ENCODE results near the gene AFAP1. TPM values are rescaled to one million over a fixed set of nuclear protein-coding genes. Genes with fewer than 3 reads are reported as not detected.

The AFAP1 gene
- total and polyA plus RNA-seq, 2 of the 8 experiments (the other 6 are each of a cell fraction or from before 2014, with no cell fraction given), result 3.6 to 18.2 TPM

DNA sequence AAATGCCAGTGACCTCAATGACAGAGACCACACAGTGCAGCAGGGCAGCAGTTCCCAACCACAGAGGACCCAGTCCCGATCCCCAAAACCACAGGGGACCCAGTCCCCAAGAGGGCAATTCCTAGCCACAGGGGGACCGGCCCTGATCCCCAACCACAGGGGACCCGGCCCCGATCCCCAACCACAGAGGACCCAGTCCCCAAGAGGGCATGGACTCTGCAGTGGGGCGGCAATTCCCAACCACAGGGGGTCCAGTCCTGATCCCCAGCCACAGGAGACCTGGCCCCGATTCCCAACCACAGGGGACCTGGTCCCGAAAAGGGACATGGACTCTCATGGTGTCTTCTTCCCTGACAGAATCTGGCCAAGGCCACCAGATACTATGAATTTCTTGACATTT is 136.3 kb downstream of the AFAP1 start:
- H4K8ac ChIP-seq (ENCODE audit: extremely low read depth, insufficient read depth, low read length), result no peak overlapping the region
- H2BK15ac ChIP-seq (ENCODE audit: low read length), result 0 out of 2 replicates have a peak overlapping the region, but pooled peaks have one; percentile 54
- no peak overlapping the region for H2BK120ac ChIP-seq (replicated peaks; ENCODE audit: low read depth, low read length)
- ChIA-PET POLR2A (ENCODE audit: partially characterized antibody) (interaction anchor here (1.5 kb wide), 1 partner anchor 185 kb away, joined by 4 read pairs; no protein-coding TSS in a partner anchor), CTCF (ENCODE audit: partially characterized antibody) (interaction anchor here (0.6 to 11.1 kb wide), 21 partner anchors 18 to 700 kb away, joined by 3 to 180 read pairs (median 6); no protein-coding TSS in a partner anchor)
- no peak overlapping the region for H4K91ac ChIP-seq (replicated peaks; ENCODE audit: insufficient read length, low read length)
- H3K4me2 ChIP-seq (ENCODE audit: insufficient read depth in 1 of 2, low read depth in 2 of 2, low read length in 2 of 2), result no peak overlapping the region
- no peak overlapping the region for H3K4me3 ChIP-seq (ENCODE audit: extremely low read depth in 1 of 4, insufficient read depth in 2 of 4, low read depth in 3 of 4, low read length in 4 of 4)
- H3K9ac ChIP-seq (replicated peaks in 1 of 4; ENCODE audit: extremely low read depth in 1 of 4, low read depth in 3 of 4, low read length in 3 of 4), result no peak overlapping the region
- no peak overlapping the region for H3K18ac ChIP-seq (ENCODE audit: extremely low read depth, low read length)
- no peak overlapping the region for H3K27ac ChIP-seq (ENCODE audit: low read depth, low read length)
- no peak overlapping the region for H3K56ac ChIP-seq (replicated peaks; ENCODE audit: insufficient read length, low read depth, low read length)
- no peak overlapping the region for H2AFZ ChIP-seq (ENCODE audit: low read length)
- no peaks in the 10 kb centered on the region for H3K23me2 ChIP-seq (ENCODE audit: low read depth, low read length)
- H3K14ac ChIP-seq (ENCODE audit: insufficient read length), result no peak overlapping the region
- TF ChIP-seq YY1 (IDR thresholded peaks at IDR 0.05; ENCODE audit: low read depth, low read length), result no peak
- TF ChIP-seq, protein P1, sequence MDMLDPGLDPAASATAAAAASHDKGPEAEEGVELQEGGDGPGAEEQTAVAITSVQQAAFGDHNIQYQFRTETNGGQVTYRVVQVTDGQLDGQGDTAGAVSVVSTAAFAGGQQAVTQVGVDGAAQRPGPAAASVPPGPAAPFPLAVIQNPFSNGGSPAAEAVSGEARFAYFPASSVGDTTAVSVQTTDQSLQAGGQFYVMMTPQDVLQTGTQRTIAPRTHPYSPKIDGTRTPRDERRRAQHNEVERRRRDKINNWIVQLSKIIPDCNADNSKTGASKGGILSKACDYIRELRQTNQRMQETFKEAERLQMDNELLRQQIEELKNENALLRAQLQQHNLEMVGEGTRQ (IDR thresholded peaks at IDR 0.05; ENCODE audit: low read length), result no peak
- no peak for TF ChIP-seq CBX8 (IDR thresholded peaks at IDR 0.05; ENCODE audit: borderline replicate concordance, low read depth, low read length)
- no peak for TF ChIP-seq KDM5A (IDR thresholded peaks at IDR 0.05; ENCODE audit: low read length)
- H3K36me3 ChIP-seq (ENCODE audit: control insufficient read depth in 2 of 4, insufficient read depth in 4 of 4, low read length in 3 of 4), result peaks cover 0 to 7% (median 4%) of the 10 kb centered on the region in 4 experiments; a peak in 6 of 8 replicates
- H2BK12ac ChIP-seq (ENCODE audit: low read depth, low read length), result no peak overlapping the region
- no peak overlapping the region for H2BK5ac ChIP-seq (ENCODE audit: low read depth, low read length)
- FAIRE-seq, result no peak
- H2BK20ac ChIP-seq (ENCODE audit: low read length), result no peak overlapping the region
- no peaks in the 10 kb centered on the region for H3K79me1 ChIP-seq (ENCODE audit: low read depth, low read length)
- H2AK5ac ChIP-seq (ENCODE audit: low read depth, low read length), result no peak overlapping the region
- H3K79me2 ChIP-seq (ENCODE audit: control insufficient read depth in 1 of 2, insufficient read depth in 2 of 2, low read length in 2 of 2), result no peaks in the 10 kb centered on the region
- H3K4ac ChIP-seq (replicated peaks; ENCODE audit: insufficient read length, low read depth, low read length), result no peak overlapping the region
- H4K5ac ChIP-seq (ENCODE audit: insufficient read length, low read depth, low read length), result no peak overlapping the region
- peaks cover 2 to 4% of the 10 kb centered on the region in 2 experiments; a peak in 2 of 4 replicates for H3K9me3 ChIP-seq (ENCODE audit: insufficient read depth in 2 of 2, low read depth in 1 of 2, low read length in 1 of 2)
- 89% methylated on average over 7 of the region's 7 CpGs; no CpG with 5 or more reads in 1 of the 2 experiments for WGBS, 2 experiments (ENCODE audit: extremely low coverage in 1 of 2, insufficient coverage in 1 of 2, insufficient read length in 1 of 2, insufficient replicate concordance in 2 of 2, low coverage in 1 of 2, low lambda C conversion rate in 2 of 2, missing lambda C conversion rate in 1 of 2)
- peaks cover 11 to 27% (median 22%) of the 10 kb centered on the region in 4 experiments for H3K4me1 ChIP-seq (replicated peaks in 1 of 4; ENCODE audit: control insufficient read depth in 3 of 4, insufficient read depth in 4 of 4, low read length in 3 of 4)
- no peaks in the 10 kb centered on the region for H4K20me1 ChIP-seq (replicated peaks in 1 of 2; ENCODE audit: control insufficient read depth in 1 of 2, insufficient read depth in 2 of 2, low read length in 2 of 2)
- no peaks in the 10 kb centered on the region for H3K27me3 ChIP-seq (replicated peaks in 1 of 4; ENCODE audit: control insufficient read depth in 3 of 4, extremely low read depth in 1 of 4, insufficient read depth in 3 of 4, low read length in 3 of 4)
- no peak for DNase-seq (ENCODE audit: low read depth in 1 of 2, low spot score in 2 of 2)
- no peak overlapping the region for H3K23ac ChIP-seq (ENCODE audit: insufficient read length)

Measured in H1 (cell line).